ENCODE measurements around the gene NPIPB6.
"Not testable (repeated sequence)": the region's sequence is repeated elsewhere in the genome, so short reads cannot be mapped to it uniquely, and the experiment has no call there.

Gene NPIPB6
- total RNA-seq = 0 to 0.17 (median 0.17) reads per million in 3 donors

DNA sequence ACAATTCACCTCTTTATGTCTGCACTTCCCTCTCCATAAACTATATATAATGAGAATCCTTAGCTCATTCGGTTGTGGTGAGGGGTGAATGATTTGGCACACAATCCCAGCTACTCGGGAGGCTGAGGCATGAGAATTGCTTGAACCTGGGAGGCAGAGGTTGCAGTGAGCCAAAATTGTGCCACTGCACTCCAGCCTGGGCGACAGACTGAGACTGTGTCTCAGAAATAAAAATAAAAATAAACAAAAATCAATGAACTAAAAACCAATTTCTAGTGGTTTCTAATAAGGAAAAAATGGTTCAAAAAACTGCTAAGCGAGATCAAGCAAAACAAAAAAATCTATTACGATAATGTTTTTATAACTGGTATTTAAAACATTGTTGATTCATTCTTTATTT, at the start of gene NPIPB6:
TSS of gene NPIPB6 (minus strand) at position 101 of the 400 bp plus-strand sequence. CDS start 686 bp downstream, outside the sequence.
- not testable (repeated sequence) for H3K4me3 ChIP-seq (ENCODE audit: insufficient read depth, low read depth, low read length, poor library complexity, severe bottlenecking); H3K27ac ChIP-seq (ENCODE audit: insufficient read depth, low read length, poor library complexity, severe bottlenecking); H3K4me1 ChIP-seq (ENCODE audit: control insufficient read depth, insufficient read depth, low read length, poor library complexity, severe bottlenecking); DNase-seq; H3K9me3 ChIP-seq (ENCODE audit: control insufficient read depth, low read length); H3K27me3 ChIP-seq (replicated peaks; ENCODE audit: control insufficient read depth, insufficient read depth, low read length, poor library complexity, severe bottlenecking); H3K36me3 ChIP-seq (ENCODE audit: control insufficient read depth, insufficient read depth, low read length)

- not testable (repeated sequence) for H3K36me3 ChIP-seq (ENCODE audit: control insufficient read depth, insufficient read depth, low read length); DNase-seq; H3K27ac ChIP-seq (ENCODE audit: insufficient read depth, low read length, poor library complexity, severe bottlenecking); H3K4me3 ChIP-seq (ENCODE audit: insufficient read depth, low read depth, low read length, poor library complexity, severe bottlenecking); H3K27me3 ChIP-seq (replicated peaks; ENCODE audit: control insufficient read depth, insufficient read depth, low read length, poor library complexity, severe bottlenecking); H3K9me3 ChIP-seq (ENCODE audit: control insufficient read depth, low read length); H3K4me1 ChIP-seq (ENCODE audit: control insufficient read depth, insufficient read depth, low read length, poor library complexity, severe bottlenecking)
These were observed 40.1 kb upstream of the NPIPB6 start, which contains the start of gene EIF3CL for GRCh38 chr16:28403220-28404072. TSS of gene EIF3CL (minus strand) at chr16:28403841. CDS start at chr16:28403618, 223 bp downstream.

- not testable (repeated sequence) for H3K4me1 ChIP-seq (ENCODE audit: control insufficient read depth, insufficient read depth, low read length, poor library complexity, severe bottlenecking); H3K9me3 ChIP-seq (ENCODE audit: control insufficient read depth, low read length); H3K4me3 ChIP-seq (ENCODE audit: insufficient read depth, low read depth, low read length, poor library complexity, severe bottlenecking); DNase-seq; H3K27me3 ChIP-seq (replicated peaks; ENCODE audit: control insufficient read depth, insufficient read depth, low read length, poor library complexity, severe bottlenecking); H3K36me3 ChIP-seq (ENCODE audit: control insufficient read depth, insufficient read depth, low read length); H3K27ac ChIP-seq (ENCODE audit: insufficient read depth, low read length, poor library complexity, severe bottlenecking)
These were observed 28.7 kb upstream of the NPIPB6 start for GRCh38 chr16:28392054-28392453.

- H3K9me3 ChIP-seq (ENCODE audit: control insufficient read depth, low read length); DNase-seq; H3K36me3 ChIP-seq (ENCODE audit: control insufficient read depth, insufficient read depth, low read length): not testable (repeated sequence)
These were observed 19.0 kb upstream of the NPIPB6 start for GRCh38 chr16:28382177-28382867.

DNA sequence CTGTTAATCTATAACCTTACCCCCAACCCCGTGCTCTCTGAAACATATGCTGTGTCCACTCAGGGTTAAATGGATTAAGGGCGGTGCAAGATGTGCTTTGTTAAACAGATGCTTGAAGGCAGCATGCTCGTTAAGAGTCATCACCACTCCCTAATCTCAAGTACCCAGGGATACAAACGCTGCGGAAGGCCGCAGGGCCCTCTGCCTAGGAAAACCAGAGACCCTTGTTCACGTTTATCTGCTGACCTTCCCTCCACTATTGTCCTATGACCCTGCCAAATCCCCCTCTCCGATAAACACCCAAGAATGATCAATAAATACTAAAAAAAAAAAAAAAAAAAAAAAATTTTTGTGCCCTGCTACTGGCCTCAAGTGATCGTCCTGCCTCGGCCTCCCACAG, 14.5 kb upstream of the NPIPB6 start:
- not testable (repeated sequence) for DNase-seq; H3K27me3 ChIP-seq (replicated peaks; ENCODE audit: control insufficient read depth, insufficient read depth, low read length, poor library complexity, severe bottlenecking)

More at GRCh38 chr16:28382177-28382867, 19.0 kb upstream of the NPIPB6 start:
- H3K27ac ChIP-seq (ENCODE audit: insufficient read depth, low read length, poor library complexity, severe bottlenecking); H3K4me1 ChIP-seq (ENCODE audit: control insufficient read depth, insufficient read depth, low read length, poor library complexity, severe bottlenecking); H3K27me3 ChIP-seq (replicated peaks; ENCODE audit: control insufficient read depth, insufficient read depth, low read length, poor library complexity, severe bottlenecking); H3K4me3 ChIP-seq (ENCODE audit: insufficient read depth, low read depth, low read length, poor library complexity, severe bottlenecking): not testable (repeated sequence)

DNA sequence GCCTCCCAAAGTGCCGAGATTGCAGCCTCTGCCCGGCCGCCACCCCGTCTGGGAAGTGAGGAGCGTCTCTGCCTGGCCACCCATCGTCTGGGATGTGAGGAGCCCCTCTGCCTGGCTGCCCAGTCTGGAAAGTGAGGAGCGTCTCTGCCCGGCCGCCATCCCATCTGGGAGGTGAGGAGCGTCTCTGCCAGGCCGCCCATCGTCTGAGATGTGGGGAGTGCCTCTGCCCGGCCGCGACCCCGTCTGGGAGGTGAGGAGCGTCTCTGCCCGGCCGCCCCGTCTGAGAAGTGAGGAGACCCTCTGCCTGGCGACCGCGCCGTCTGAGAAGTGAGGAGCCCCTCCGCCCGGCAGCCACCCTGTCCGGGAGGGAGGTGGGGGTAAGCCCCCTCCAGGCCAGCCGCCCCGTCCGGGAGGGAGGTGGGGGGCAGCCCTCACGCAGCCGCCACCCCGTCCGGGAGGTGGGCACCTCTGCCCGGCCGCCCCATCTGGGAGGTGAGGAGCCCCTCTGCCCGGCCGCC, 13.9 kb upstream of the NPIPB6 start:
- H3K36me3 ChIP-seq (ENCODE audit: control insufficient read depth, insufficient read depth, low read length); H3K27ac ChIP-seq (ENCODE audit: insufficient read depth, low read length, poor library complexity, severe bottlenecking); H3K4me1 ChIP-seq (ENCODE audit: control insufficient read depth, insufficient read depth, low read length, poor library complexity, severe bottlenecking); H3K27me3 ChIP-seq (replicated peaks; ENCODE audit: control insufficient read depth, insufficient read depth, low read length, poor library complexity, severe bottlenecking); DNase-seq; H3K4me3 ChIP-seq (ENCODE audit: insufficient read depth, low read depth, low read length, poor library complexity, severe bottlenecking); H3K9me3 ChIP-seq (ENCODE audit: control insufficient read depth, low read length): not testable (repeated sequence)

More for the DNA sequence above, 14.5 kb upstream of the NPIPB6 start:
- H3K4me3 ChIP-seq (ENCODE audit: insufficient read depth, low read depth, low read length, poor library complexity, severe bottlenecking); H3K27ac ChIP-seq (ENCODE audit: insufficient read depth, low read length, poor library complexity, severe bottlenecking); H3K36me3 ChIP-seq (ENCODE audit: control insufficient read depth, insufficient read depth, low read length); H3K9me3 ChIP-seq (ENCODE audit: control insufficient read depth, low read length); H3K4me1 ChIP-seq (ENCODE audit: control insufficient read depth, insufficient read depth, low read length, poor library complexity, severe bottlenecking): not testable (repeated sequence)

DNA sequence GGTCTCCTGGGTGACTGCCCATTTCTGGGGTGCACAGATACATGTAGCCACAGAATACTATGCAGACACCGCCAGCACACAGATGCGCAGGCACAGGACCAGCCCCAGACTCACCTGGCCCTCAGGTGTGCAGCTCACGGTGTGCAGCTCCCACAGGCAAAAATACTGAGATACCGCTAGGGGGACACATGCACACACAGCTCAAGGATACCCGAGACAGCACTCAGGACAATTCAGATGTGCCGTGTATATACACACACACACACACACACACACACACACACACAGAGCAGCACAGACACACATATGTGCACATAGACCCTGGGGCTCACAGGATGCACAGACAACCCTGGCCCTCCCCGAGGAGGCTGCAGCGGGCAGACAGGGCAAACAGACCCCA, 11.8 kb upstream of the NPIPB6 start:
- H3K27me3 ChIP-seq (replicated peaks; ENCODE audit: control insufficient read depth, insufficient read depth, low read length, poor library complexity, severe bottlenecking); H3K27ac ChIP-seq (ENCODE audit: insufficient read depth, low read length, poor library complexity, severe bottlenecking); DNase-seq; H3K9me3 ChIP-seq (ENCODE audit: control insufficient read depth, low read length); H3K4me3 ChIP-seq (ENCODE audit: insufficient read depth, low read depth, low read length, poor library complexity, severe bottlenecking); H3K4me1 ChIP-seq (ENCODE audit: control insufficient read depth, insufficient read depth, low read length, poor library complexity, severe bottlenecking); H3K36me3 ChIP-seq (ENCODE audit: control insufficient read depth, insufficient read depth, low read length): not testable (repeated sequence)

- H3K36me3 ChIP-seq (ENCODE audit: control insufficient read depth, insufficient read depth, low read length) = not testable (repeated sequence)
These were observed 11.0 kb upstream of the NPIPB6 start for GRCh38 chr16:28374281-28374680.

GRCh38 chr16:28367926-28368325, 4.6 kb upstream of the NPIPB6 start:
- not testable (repeated sequence) for H3K27ac ChIP-seq (ENCODE audit: insufficient read depth, low read length, poor library complexity, severe bottlenecking); DNase-seq; H3K4me1 ChIP-seq (ENCODE audit: control insufficient read depth, insufficient read depth, low read length, poor library complexity, severe bottlenecking); H3K4me3 ChIP-seq (ENCODE audit: insufficient read depth, low read depth, low read length, poor library complexity, severe bottlenecking); H3K9me3 ChIP-seq (ENCODE audit: control insufficient read depth, low read length); H3K36me3 ChIP-seq (ENCODE audit: control insufficient read depth, insufficient read depth, low read length); H3K27me3 ChIP-seq (replicated peaks; ENCODE audit: control insufficient read depth, insufficient read depth, low read length, poor library complexity, severe bottlenecking)

More at GRCh38 chr16:28374281-28374680, 11.0 kb upstream of the NPIPB6 start:
- not testable (repeated sequence) for H3K4me3 ChIP-seq (ENCODE audit: insufficient read depth, low read depth, low read length, poor library complexity, severe bottlenecking); H3K27me3 ChIP-seq (replicated peaks; ENCODE audit: control insufficient read depth, insufficient read depth, low read length, poor library complexity, severe bottlenecking); H3K27ac ChIP-seq (ENCODE audit: insufficient read depth, low read length, poor library complexity, severe bottlenecking); H3K4me1 ChIP-seq (ENCODE audit: control insufficient read depth, insufficient read depth, low read length, poor library complexity, severe bottlenecking); H3K9me3 ChIP-seq (ENCODE audit: control insufficient read depth, low read length); DNase-seq
